Memory B cell (primary cell): ENCODE results near the gene MDFI.

Experiments
- ATAC-seq: fragments of 150-1000 bp; cut with Tn5 transposase; 2 replicates; pipeline ENCODE4 v1.10.0; 2021; ENCODE audit warnings: low read depth, mild to moderate bottlenecking, moderate library complexity
- DNase-seq, 2 donors: peaks; one replicate each; pipeline ENCODE4 v3.0.0; 2022; ENCODE audit warnings: low spot score in 2 of 2
- H3K27ac Mint-ChIP-seq: one replicate; pipeline ENCODE4 v1.8.0; 2022; ENCODE audit warnings: mild to moderate bottlenecking, moderate library complexity, mixed read lengths
- H3K27me3 Mint-ChIP-seq: one replicate; pipeline ENCODE4 v1.8.0; 2022; ENCODE audit warnings: mixed read lengths
- H3K36me3 Mint-ChIP-seq: one replicate; pipeline ENCODE4 v1.8.0; 2022; ENCODE audit warnings: mild to moderate bottlenecking, mixed read lengths
- H3K4me1 Mint-ChIP-seq: one replicate; pipeline ENCODE4 v1.8.0; 2022; ENCODE audit warnings: mixed read lengths
- H3K4me3 Mint-ChIP-seq: one replicate; pipeline ENCODE4 v1.8.0; 2022; ENCODE audit warnings: mild to moderate bottlenecking, moderate library complexity, mixed read lengths
- H3K9me3 Mint-ChIP-seq: one replicate; pipeline ENCODE4 v1.8.0; 2022; ENCODE audit warnings: mixed read lengths

Gene MDFI

GRCh38 chr6:41645007-41645618 is 6.8 kb downstream of the MDFI start:
- no peaks in the 10 kb centered on the region for H3K9me3 Mint-ChIP-seq
- H3K27me3 Mint-ChIP-seq, result peaks cover 24% of the 10 kb centered on the region
- no peaks in the 10 kb centered on the region for H3K36me3 Mint-ChIP-seq
- H3K4me1 Mint-ChIP-seq, result peaks cover 5% of the 10 kb centered on the region
- no peak for ATAC-seq
- DNase-seq, result no peak
- H3K27ac Mint-ChIP-seq, result no peak overlapping the region
- no peak overlapping the region for H3K4me3 Mint-ChIP-seq

GRCh38 chr6:41646026-41646795 is 7.9 kb downstream of the MDFI start:
- no peaks in the 10 kb centered on the region for H3K36me3 Mint-ChIP-seq
- peaks cover 18% of the 10 kb centered on the region for H3K27me3 Mint-ChIP-seq
- H3K27ac Mint-ChIP-seq, result no peak overlapping the region
- H3K9me3 Mint-ChIP-seq, result no peaks in the 10 kb centered on the region
- peaks cover 5% of the 10 kb centered on the region for H3K4me1 Mint-ChIP-seq
- ATAC-seq, result no peak
- no peak for DNase-seq
- H3K4me3 Mint-ChIP-seq, result no peak overlapping the region

- Mint-ChIP-seq H3K4me1 (peaks cover 5% of the 10 kb centered on the region), H3K27me3 (peaks cover 21% of the 10 kb centered on the region), H3K36me3 (no peaks in the 10 kb centered on the region), H3K27ac (no peak overlapping the region), H3K9me3 (no peaks in the 10 kb centered on the region), H3K4me3 (no peak overlapping the region)
- no peak for DNase-seq
- no peak for ATAC-seq
Measured at GRCh38 chr6:41647061-41647511, 8.8 kb downstream of the MDFI start.

GRCh38 chr6:41648070-41648585 is 9.9 kb downstream of the MDFI start:
- Mint-ChIP-seq H3K27me3 (peaks cover 20% of the 10 kb centered on the region), H3K4me3 (no peak overlapping the region), H3K4me1 (peaks cover 5% of the 10 kb centered on the region), H3K27ac (no peak overlapping the region), H3K9me3 (no peaks in the 10 kb centered on the region), H3K36me3 (no peaks in the 10 kb centered on the region)
- ATAC-seq, result no peak
- no peak for DNase-seq

- H3K36me3 Mint-ChIP-seq, result no peaks in the 10 kb centered on the region
Measured at GRCh38 chr6:41648921-41649320, 10.7 kb downstream of the MDFI start.

GRCh38 chr6:41649596-41649995 is 11.3 kb downstream of the MDFI start:
- Mint-ChIP-seq H3K27me3 (peaks cover 16% of the 10 kb centered on the region), H3K9me3 (no peaks in the 10 kb centered on the region), H3K27ac (no peak overlapping the region), H3K4me1 (peaks cover 3% of the 10 kb centered on the region), H3K36me3 (no peaks in the 10 kb centered on the region), H3K4me3 (no peak overlapping the region)
- no peak for DNase-seq
- no peak for ATAC-seq

More at GRCh38 chr6:41648921-41649320, 10.7 kb downstream of the MDFI start:
- Mint-ChIP-seq H3K27me3 (peaks cover 18% of the 10 kb centered on the region), H3K4me1 (peaks cover 5% of the 10 kb centered on the region), H3K4me3 (no peak overlapping the region), H3K9me3 (no peaks in the 10 kb centered on the region), H3K27ac (no peak overlapping the region)
- ATAC-seq (no peak), DNase-seq (no peak)

- H3K9me3 Mint-ChIP-seq, result no peaks in the 10 kb centered on the region
- H3K4me3 Mint-ChIP-seq, result no peak overlapping the region
- DNase-seq (no peak), ATAC-seq (no peak)
- H3K36me3 Mint-ChIP-seq, result no peaks in the 10 kb centered on the region
- H3K27ac Mint-ChIP-seq, result no peak overlapping the region
- H3K4me1 Mint-ChIP-seq, result no peaks in the 10 kb centered on the region
- H3K27me3 Mint-ChIP-seq, result peaks cover 17% of the 10 kb centered on the region
Measured at GRCh38 chr6:41650120-41650519, 11.9 kb downstream of the MDFI start.

GRCh38 chr6:41651246-41651961 is 13.1 kb downstream of the MDFI start:
- no peaks in the 10 kb centered on the region for H3K9me3 Mint-ChIP-seq
- no peak overlapping the region for H3K4me3 Mint-ChIP-seq
- peaks cover 15% of the 10 kb centered on the region for H3K27me3 Mint-ChIP-seq
- no peaks in the 10 kb centered on the region for H3K36me3 Mint-ChIP-seq
- no peak for DNase-seq
- ATAC-seq, result no peak
- no peak overlapping the region for H3K27ac Mint-ChIP-seq
- peaks cover 3% of the 10 kb centered on the region for H3K4me1 Mint-ChIP-seq

GRCh38 chr6:41651962-41652657 is 13.8 kb downstream of the MDFI start:
- Mint-ChIP-seq H3K36me3 (no peaks in the 10 kb centered on the region), H3K27ac (no peak overlapping the region), H3K9me3 (no peaks in the 10 kb centered on the region), H3K4me3 (no peak overlapping the region), H3K27me3 (peaks cover 15% of the 10 kb centered on the region), H3K4me1 (peaks cover 3% of the 10 kb centered on the region)
- ATAC-seq (no peak), DNase-seq (no peak)

GRCh38 chr6:41652866-41653652 is 14.8 kb downstream of the MDFI start:
- Mint-ChIP-seq H3K27ac (no peak overlapping the region), H3K9me3 (no peaks in the 10 kb centered on the region), H3K27me3 (peaks cover 21% of the 10 kb centered on the region), H3K4me1 (peaks cover 3% of the 10 kb centered on the region), H3K4me3 (no peak overlapping the region), H3K36me3 (no peaks in the 10 kb centered on the region)
- ATAC-seq (no peak), DNase-seq (no peak)

- no peak overlapping the region for H3K27ac Mint-ChIP-seq
- H3K9me3 Mint-ChIP-seq, result no peaks in the 10 kb centered on the region
- DNase-seq (no peak), ATAC-seq (no peak)
- H3K4me3 Mint-ChIP-seq, result no peak overlapping the region
- peaks cover 3% of the 10 kb centered on the region for H3K4me1 Mint-ChIP-seq
- peaks cover 22% of the 10 kb centered on the region for H3K27me3 Mint-ChIP-seq
- H3K36me3 Mint-ChIP-seq, result no peaks in the 10 kb centered on the region
Measured at GRCh38 chr6:41653691-41654090, 15.4 kb downstream of the MDFI start.

- H3K4me1 Mint-ChIP-seq, result peaks cover 3% of the 10 kb centered on the region
- peaks cover 22% of the 10 kb centered on the region for H3K27me3 Mint-ChIP-seq
- H3K27ac Mint-ChIP-seq, result no peak overlapping the region
- DNase-seq, result no peak
- H3K36me3 Mint-ChIP-seq, result no peaks in the 10 kb centered on the region
- H3K4me3 Mint-ChIP-seq, result no peak overlapping the region
- ATAC-seq, result no peak
- no peaks in the 10 kb centered on the region for H3K9me3 Mint-ChIP-seq
Measured at GRCh38 chr6:41654151-41654697, 16.0 kb downstream of the MDFI start.

- peaks cover 22% of the 10 kb centered on the region for H3K27me3 Mint-ChIP-seq
- no peak overlapping the region for H3K27ac Mint-ChIP-seq
- no peaks in the 10 kb centered on the region for H3K36me3 Mint-ChIP-seq
- H3K9me3 Mint-ChIP-seq, result no peaks in the 10 kb centered on the region
- no peak overlapping the region for H3K4me3 Mint-ChIP-seq
- peaks cover 3% of the 10 kb centered on the region for H3K4me1 Mint-ChIP-seq
- no peak for ATAC-seq
- no peak for DNase-seq
Measured at GRCh38 chr6:41654698-41655151, 16.5 kb downstream of the MDFI start.
